Measurements from ENCODE around the gene HASPIN. TPM values are rescaled to one million over a fixed set of nuclear protein-coding genes. Genes with fewer than 3 reads are reported as not detected.

HASPIN gene
- total and polyA plus RNA-seq, 2 of the 13 experiments (the other 11 are each of a cell fraction or from before 2014, with no cell fraction given) = 2.7 to 8.1 TPM

DNA sequence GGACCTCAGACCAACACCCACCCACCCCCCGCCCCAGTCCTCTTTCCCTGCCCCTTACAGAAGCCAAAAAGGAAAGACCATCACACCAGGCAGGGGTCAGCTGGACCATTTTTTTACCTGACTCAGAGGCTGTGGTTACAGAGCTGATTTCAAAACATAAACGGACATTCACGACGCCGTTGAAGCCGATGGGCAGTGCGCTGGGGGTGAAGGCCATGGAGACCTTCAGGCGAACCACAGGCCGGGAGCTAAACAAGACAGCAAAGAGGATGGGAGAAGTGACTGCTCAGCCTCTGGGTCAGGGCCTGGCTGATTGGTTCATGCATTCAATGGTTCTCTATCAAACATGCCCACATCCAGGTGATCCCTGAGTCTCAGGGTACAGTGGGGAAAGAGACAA, 24.1 kb downstream of the HASPIN start (continued):
- TF ChIP-seq RXRA (CRISPR knock-in tag; IDR thresholded peaks at IDR 0.05) = peak; percentile 79
- TF ChIP-seq ZNF235 (CRISPR knock-in tag; IDR thresholded peaks at IDR 0.05; ENCODE audit: borderline replicate concordance) = no peak
- TF ChIP-seq SAP130 (CRISPR knock-in tag; IDR thresholded peaks at IDR 0.05; ENCODE audit: low read depth) = peak; percentile 25; the same call in 1 of the 2 replicates
- TF ChIP-seq KDM2A (CRISPR knock-in tag; IDR thresholded peaks at IDR 0.05; ENCODE audit: borderline replicate concordance, low read depth) = 0 out of 2 replicates have a peak, but pooled peaks have one; percentile 28
- no peak for TF ChIP-seq ZNF296 (CRISPR knock-in tag; conservative IDR thresholded peaks at IDR 0.05)
- 0 out of 2 replicates have a peak, but pooled peaks have one; percentile 23 for TF ChIP-seq FOXK1 (CRISPR knock-in tag; IDR thresholded peaks at IDR 0.05; ENCODE audit: borderline replicate concordance, low read depth)
- TF ChIP-seq TAF15 (IDR thresholded peaks at IDR 0.05; ENCODE audit: low read depth, low read length, poor library complexity, severe bottlenecking) = no peak
- TF ChIP-seq, protein P1, sequence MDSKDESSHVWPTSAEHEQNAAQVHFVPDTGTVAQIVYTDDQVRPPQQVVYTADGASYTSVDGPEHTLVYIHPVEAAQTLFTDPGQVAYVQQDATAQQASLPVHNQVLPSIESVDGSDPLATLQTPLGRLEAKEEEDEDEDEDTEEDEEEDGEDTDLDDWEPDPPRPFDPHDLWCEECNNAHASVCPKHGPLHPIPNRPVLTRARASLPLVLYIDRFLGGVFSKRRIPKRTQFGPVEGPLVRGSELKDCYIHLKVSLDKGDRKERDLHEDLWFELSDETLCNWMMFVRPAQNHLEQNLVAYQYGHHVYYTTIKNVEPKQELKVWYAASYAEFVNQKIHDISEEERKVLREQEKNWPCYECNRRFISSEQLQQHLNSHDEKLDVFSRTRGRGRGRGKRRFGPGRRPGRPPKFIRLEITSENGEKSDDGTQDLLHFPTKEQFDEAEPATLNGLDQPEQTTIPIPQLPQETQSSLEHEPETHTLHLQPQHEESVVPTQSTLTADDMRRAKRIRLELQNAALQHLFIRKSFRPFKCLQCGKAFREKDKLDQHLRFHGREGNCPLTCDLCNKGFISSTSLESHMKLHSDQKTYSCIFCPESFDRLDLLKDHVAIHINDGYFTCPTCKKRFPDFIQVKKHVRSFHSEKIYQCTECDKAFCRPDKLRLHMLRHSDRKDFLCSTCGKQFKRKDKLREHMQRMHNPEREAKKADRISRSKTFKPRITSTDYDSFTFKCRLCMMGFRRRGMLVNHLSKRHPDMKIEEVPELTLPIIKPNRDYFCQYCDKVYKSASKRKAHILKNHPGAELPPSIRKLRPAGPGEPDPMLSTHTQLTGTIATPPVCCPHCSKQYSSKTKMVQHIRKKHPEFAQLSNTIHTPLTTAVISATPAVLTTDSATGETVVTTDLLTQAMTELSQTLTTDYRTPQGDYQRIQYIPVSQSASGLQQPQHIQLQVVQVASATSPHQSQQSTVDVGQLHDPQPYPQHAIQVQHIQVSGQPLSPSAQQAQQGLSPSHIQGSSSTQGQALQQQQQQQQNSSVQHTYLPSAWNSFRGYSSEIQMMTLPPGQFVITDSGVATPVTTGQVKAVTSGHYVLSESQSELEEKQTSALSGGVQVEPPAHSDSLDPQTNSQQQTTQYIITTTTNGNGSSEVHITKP (CRISPR knock-in tag; IDR thresholded peaks at IDR 0.05; ENCODE audit: low read depth) = 0 out of 2 replicates have a peak, but pooled peaks have one; percentile 37
- no peak for TF ChIP-seq MED13 (CRISPR knock-in tag; IDR thresholded peaks at IDR 0.05)
- TF ChIP-seq RARA (CRISPR knock-in tag; IDR thresholded peaks at IDR 0.05) = peak; percentile 95
- TF ChIP-seq, protein P2, sequence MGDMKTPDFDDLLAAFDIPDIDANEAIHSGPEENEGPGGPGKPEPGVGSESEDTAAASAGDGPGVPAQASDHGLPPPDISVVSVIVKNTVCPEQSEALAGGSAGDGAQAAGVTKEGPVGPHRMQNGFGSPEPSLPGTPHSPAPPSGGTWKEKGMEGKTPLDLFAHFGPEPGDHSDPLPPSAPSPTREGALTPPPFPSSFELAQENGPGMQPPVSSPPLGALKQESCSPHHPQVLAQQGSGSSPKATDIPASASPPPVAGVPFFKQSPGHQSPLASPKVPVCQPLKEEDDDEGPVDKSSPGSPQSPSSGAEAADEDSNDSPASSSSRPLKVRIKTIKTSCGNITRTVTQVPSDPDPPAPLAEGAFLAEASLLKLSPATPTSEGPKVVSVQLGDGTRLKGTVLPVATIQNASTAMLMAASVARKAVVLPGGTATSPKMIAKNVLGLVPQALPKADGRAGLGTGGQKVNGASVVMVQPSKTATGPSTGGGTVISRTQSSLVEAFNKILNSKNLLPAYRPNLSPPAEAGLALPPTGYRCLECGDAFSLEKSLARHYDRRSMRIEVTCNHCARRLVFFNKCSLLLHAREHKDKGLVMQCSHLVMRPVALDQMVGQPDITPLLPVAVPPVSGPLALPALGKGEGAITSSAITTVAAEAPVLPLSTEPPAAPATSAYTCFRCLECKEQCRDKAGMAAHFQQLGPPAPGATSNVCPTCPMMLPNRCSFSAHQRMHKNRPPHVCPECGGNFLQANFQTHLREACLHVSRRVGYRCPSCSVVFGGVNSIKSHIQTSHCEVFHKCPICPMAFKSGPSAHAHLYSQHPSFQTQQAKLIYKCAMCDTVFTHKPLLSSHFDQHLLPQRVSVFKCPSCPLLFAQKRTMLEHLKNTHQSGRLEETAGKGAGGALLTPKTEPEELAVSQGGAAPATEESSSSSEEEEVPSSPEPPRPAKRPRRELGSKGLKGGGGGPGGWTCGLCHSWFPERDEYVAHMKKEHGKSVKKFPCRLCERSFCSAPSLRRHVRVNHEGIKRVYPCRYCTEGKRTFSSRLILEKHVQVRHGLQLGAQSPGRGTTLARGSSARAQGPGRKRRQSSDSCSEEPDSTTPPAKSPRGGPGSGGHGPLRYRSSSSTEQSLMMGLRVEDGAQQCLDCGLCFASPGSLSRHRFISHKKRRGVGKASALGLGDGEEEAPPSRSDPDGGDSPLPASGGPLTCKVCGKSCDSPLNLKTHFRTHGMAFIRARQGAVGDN (CRISPR knock-in tag; IDR thresholded peaks at IDR 0.05) = peak; percentile 55
- TF ChIP-seq ISL2 (CRISPR knock-in tag; IDR thresholded peaks at IDR 0.05) = no peak
- TF ChIP-seq NR2F6 (IDR thresholded peaks at IDR 0.05) = no peak
- peak; percentile 23; the same call in 1 of the 2 replicates for TF ChIP-seq NR2F6 (CRISPR knock-in tag; IDR thresholded peaks at IDR 0.05)
- TF ChIP-seq, protein P3, sequence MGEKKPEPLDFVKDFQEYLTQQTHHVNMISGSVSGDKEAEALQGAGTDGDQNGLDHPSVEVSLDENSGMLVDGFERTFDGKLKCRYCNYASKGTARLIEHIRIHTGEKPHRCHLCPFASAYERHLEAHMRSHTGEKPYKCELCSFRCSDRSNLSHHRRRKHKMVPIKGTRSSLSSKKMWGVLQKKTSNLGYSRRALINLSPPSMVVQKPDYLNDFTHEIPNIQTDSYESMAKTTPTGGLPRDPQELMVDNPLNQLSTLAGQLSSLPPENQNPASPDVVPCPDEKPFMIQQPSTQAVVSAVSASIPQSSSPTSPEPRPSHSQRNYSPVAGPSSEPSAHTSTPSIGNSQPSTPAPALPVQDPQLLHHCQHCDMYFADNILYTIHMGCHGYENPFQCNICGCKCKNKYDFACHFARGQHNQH (CRISPR knock-in tag; IDR thresholded peaks at IDR 0.05) = no peak
- 0 out of 2 replicates have a peak, but pooled peaks have one; percentile 27 for TF ChIP-seq ZNF816 (CRISPR knock-in tag; IDR thresholded peaks at IDR 0.05; ENCODE audit: borderline replicate concordance)

Data from HepG2 (cell line).